ENCODE measurements around the gene FITM2.

Gene FITM2

DNA sequence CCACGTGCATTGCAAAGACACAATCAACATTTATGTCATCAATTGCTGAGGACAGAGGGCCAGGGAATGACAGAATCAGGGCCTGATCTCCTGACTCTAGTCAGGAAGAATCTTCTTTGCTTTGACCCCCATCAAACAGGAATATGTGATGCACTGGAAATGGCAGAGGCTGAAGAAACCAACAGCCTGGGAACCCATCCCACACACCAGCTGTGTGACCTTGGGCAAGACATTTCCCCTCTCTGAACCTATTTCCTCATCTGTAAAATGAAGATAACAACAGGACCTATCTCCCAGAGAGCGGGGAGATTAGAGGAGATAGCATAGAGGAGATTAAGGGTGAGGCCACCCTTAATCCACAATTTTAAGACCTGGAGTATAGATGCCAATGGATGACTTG, 46.0 kb upstream of the FITM2 start:
- no peaks in the 10 kb centered on the region for H3K9me3 ChIP-seq (ENCODE audit: severe bottlenecking)
- no peak overlapping the region for H3K4me3 ChIP-seq (ENCODE audit: severe bottlenecking)
- TF ChIP-seq, protein P1, sequence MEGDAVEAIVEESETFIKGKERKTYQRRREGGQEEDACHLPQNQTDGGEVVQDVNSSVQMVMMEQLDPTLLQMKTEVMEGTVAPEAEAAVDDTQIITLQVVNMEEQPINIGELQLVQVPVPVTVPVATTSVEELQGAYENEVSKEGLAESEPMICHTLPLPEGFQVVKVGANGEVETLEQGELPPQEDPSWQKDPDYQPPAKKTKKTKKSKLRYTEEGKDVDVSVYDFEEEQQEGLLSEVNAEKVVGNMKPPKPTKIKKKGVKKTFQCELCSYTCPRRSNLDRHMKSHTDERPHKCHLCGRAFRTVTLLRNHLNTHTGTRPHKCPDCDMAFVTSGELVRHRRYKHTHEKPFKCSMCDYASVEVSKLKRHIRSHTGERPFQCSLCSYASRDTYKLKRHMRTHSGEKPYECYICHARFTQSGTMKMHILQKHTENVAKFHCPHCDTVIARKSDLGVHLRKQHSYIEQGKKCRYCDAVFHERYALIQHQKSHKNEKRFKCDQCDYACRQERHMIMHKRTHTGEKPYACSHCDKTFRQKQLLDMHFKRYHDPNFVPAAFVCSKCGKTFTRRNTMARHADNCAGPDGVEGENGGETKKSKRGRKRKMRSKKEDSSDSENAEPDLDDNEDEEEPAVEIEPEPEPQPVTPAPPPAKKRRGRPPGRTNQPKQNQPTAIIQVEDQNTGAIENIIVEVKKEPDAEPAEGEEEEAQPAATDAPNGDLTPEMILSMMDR (IDR thresholded peaks at IDR 0.05; ENCODE audit: poor library complexity, severe bottlenecking): no peak
- no peaks in the 10 kb centered on the region for H3K4me1 ChIP-seq (ENCODE audit: insufficient read depth, poor library complexity, severe bottlenecking)
- ATAC-seq (ENCODE audit: low read depth): no peak
- H3K27me3 ChIP-seq (ENCODE audit: insufficient read depth, poor library complexity, severe bottlenecking): peaks cover 8% of the 10 kb centered on the region
- no peak for DNase-seq (ENCODE audit: low spot score)
- H3K36me3 ChIP-seq (ENCODE audit: low read depth): no peaks in the 10 kb centered on the region
- no peak overlapping the region for H3K27ac ChIP-seq (ENCODE audit: poor library complexity, severe bottlenecking)

DNA sequence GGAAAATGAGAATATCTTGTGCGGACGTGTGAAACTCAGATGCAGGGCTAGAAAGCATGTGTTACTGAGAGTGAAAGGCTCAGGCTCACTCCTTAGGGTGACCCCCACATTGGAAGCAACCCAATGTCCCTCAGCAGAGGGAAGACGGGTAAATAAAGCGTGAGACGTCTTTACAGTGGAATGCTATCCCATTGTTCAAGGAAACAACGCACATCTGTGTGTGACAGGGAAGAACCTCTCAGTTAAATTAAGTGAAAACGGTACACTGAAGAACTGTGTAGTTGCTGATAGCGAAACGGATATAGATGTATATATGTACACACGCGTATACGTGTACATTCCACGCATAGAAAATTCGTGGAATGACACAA, 45.3 kb upstream of the FITM2 start:
- no peak overlapping the region for H3K27ac ChIP-seq (ENCODE audit: poor library complexity, severe bottlenecking)
- no peak overlapping the region for H3K4me3 ChIP-seq (ENCODE audit: severe bottlenecking)
- H3K9me3 ChIP-seq (ENCODE audit: severe bottlenecking): no peaks in the 10 kb centered on the region
- H3K27me3 ChIP-seq (ENCODE audit: insufficient read depth, poor library complexity, severe bottlenecking): peaks cover 8% of the 10 kb centered on the region
- no peaks in the 10 kb centered on the region for H3K4me1 ChIP-seq (ENCODE audit: insufficient read depth, poor library complexity, severe bottlenecking)
- DNase-seq (ENCODE audit: low spot score) (no peak), ATAC-seq (ENCODE audit: low read depth) (no peak)
- H3K36me3 ChIP-seq (ENCODE audit: low read depth): no peaks in the 10 kb centered on the region
- TF ChIP-seq, protein P1 (IDR thresholded peaks at IDR 0.05; ENCODE audit: poor library complexity, severe bottlenecking): no peak

DNA sequence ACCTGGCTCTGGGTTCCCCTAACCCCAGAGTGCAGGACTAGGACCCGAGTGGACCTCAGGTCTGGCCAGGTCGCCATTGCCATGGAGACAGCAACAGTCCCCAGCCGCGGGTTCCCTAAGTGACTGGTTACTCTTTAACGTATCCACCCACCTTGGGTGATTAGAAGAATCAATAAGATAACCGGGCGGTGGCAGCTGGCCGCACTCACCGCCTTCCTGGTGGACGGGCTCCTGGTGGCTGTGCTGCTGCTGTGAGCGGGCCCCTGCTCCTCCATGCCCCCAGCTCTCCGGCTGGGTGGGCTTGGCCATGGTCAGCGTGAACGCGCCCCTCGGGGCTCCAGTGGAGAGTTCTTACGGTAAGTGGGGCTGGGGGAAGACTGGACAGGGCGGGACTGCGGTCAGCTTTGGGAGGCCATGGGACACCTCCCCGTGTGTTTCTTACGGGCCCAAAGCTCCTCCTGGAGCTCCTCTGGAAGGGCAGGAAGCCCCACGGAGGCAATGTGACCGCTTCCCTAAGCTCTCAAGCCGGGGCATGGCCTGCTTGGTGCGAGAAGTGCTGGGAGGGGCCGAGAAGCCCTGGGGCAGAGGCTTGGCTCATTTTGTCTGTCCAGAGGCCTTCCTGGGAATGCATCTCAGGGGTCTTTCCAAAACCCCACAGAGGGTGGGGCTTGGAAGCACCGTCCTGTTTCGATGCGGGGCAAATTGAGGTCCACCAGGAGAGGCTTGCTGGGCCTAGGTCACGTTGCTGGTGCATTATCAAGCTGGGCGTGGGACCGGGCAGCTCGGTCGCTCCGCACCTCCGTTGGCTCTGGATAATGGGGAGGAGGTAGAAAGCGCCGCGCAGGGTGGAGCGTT, 44.7 kb upstream of the FITM2 start, which contains the start of gene HNF4A:
HNF4A (plus strand) TSS at position 202 of the 855 bp plus-strand sequence; CDS start at position 308, 106 bp downstream.
- Histone ChIP-seq H3K9me3 (ENCODE audit: severe bottlenecking) (no peaks in the 10 kb centered on the region), H3K27ac (ENCODE audit: poor library complexity, severe bottlenecking) (no peak within 1 kb of the TSS), H3K27me3 (ENCODE audit: insufficient read depth, poor library complexity, severe bottlenecking) (peaks cover 8% of the 10 kb centered on the region), H3K4me3 (ENCODE audit: severe bottlenecking) (no peak within 1 kb of the TSS), H3K4me1 (ENCODE audit: insufficient read depth, poor library complexity, severe bottlenecking) (no peaks in the 10 kb centered on the region), H3K36me3 (ENCODE audit: low read depth) (no peaks in the 10 kb centered on the region)
- DNase-seq (ENCODE audit: low spot score) (no peak), ATAC-seq (ENCODE audit: low read depth) (no peak)
- TF ChIP-seq, protein P1 (IDR thresholded peaks at IDR 0.05; ENCODE audit: poor library complexity, severe bottlenecking): no peak

DNA sequence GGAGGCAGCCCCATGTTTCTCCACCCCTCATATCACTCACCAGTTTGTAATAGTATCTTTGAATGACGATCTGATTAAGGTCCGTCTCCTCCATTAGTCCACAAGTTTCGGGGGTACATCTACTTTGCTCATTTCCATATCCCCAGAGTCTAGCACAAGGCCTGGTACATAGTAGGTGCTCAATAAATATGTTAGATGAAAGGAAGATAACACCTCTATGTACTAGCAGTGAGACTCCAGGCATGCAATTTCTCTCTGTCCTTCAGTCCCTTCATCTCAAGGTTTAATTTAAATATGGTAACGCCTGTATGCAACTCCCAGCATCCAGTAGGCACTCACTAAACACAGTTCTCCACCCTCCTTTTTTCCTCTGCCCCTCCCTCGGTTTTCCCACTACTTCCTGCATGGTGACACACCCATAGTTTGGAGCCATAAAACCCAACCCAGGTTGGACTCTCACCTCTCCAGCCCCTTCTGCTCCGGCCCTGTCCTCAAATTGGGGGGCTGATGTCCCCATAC, 44.0 kb upstream of the FITM2 start:
- no peak for DNase-seq (ENCODE audit: low spot score)
- no peak for ATAC-seq (ENCODE audit: low read depth)

More for the DNA sequence above, 44.0 kb upstream of the FITM2 start:
- TF ChIP-seq, protein P1 (IDR thresholded peaks at IDR 0.05; ENCODE audit: poor library complexity, severe bottlenecking): no peak
- Histone ChIP-seq H3K9me3 (ENCODE audit: severe bottlenecking) (no peaks in the 10 kb centered on the region), H3K4me3 (ENCODE audit: severe bottlenecking) (no peak overlapping the region), H3K27ac (ENCODE audit: poor library complexity, severe bottlenecking) (no peak overlapping the region), H3K4me1 (ENCODE audit: insufficient read depth, poor library complexity, severe bottlenecking) (no peaks in the 10 kb centered on the region), H3K27me3 (ENCODE audit: insufficient read depth, poor library complexity, severe bottlenecking) (peaks cover 8% of the 10 kb centered on the region), H3K36me3 (ENCODE audit: low read depth) (no peaks in the 10 kb centered on the region)
